Sciatic nerve (tissue), 2 donors: ENCODE measurements around the gene ANKRD6. TPM values are rescaled to one million over a fixed set of nuclear protein-coding genes. Genes with fewer than 3 reads are reported as not detected.

ENCODE experiments used
- ATAC-seq: fragments of 200-7000 bp; cut with Tn5 transposase; one replicate; pipeline ENCODE4 v1.9.1; 2020; ENCODE audit warnings: mild to moderate bottlenecking, moderate library complexity
- DNase-seq: peaks from one replicate; pipeline ENCODE4 v3.0.0-alpha.2; 2020; ENCODE audit warnings: low spot score
- intact Hi-C: fragments of 100-400 bp; cut with DNase I; formaldehyde crosslinking; loops from one replicate; pipeline ENCODE4 v1.14.2; 2022
- total RNA-seq: library from RNA; stranded (reverse); fragmentation: NEBNext Ultra II Directional; extraction: Animal tissue kit (Norgen Biotek cat#: 25700); gene quantifications from one replicate; pipeline ENCODE4 v1.2.1, GENCODE V29; 2021
- donor health status: DM: no; HTN: no; CAD: no.
- donor health status: DM: no; HTN: no; CAD: no.

Gene ANKRD6
- total RNA-seq, 1 donor from 2014 or later = 22.3 TPM

GRCh38 chr6:89661559-89661958 lies 228.6 kb downstream of the ANKRD6 start:
- DNase-seq (no peak), ATAC-seq (no peak)
- intact Hi-C loops = no loop called here

- no peak for ATAC-seq
- no peak for DNase-seq
- intact Hi-C loops = no loop called here
Observed at GRCh38 chr6:89662659-89663223, 229.8 kb downstream of the ANKRD6 start.

DNA sequence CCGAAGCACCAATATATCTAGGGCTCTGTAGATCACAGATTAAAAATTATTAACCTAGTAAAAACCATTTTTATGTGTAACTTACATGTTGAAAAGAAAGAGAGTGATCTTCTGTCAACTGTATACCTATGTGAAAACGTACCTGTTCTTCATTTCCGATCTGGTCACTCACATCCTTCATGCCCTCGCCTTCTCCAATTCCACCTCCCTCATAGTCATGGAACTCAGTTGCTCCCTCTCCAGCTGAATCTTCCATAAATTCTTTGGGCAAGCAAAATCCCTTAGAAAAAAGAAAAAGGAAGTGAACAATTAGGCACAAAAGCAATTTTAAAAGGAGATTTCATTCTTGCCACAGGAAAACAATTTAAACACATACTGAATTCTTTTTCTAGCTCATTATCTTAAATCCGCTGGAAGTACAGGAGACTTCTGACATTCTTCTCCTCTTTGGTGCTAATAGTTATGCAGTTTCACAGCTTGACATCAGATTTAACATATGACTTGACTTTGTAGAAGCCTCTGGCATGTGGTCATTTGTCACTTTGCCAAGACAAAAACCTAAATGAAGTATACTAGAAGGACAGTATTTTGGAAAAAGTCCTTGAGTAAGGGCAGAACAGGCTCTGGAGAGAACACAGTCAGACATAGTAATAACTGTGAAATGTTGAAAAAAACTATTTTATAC lies 235.1 kb downstream of the ANKRD6 start:
- intact Hi-C loops = no loop called here
- DNase-seq = no peak
- ATAC-seq = no peak

GRCh38 chr6:89669002-89669401 lies 236.1 kb downstream of the ANKRD6 start:
- DNase-seq = no peak
- ATAC-seq = no peak
- intact Hi-C loops = no loop called here

GRCh38 chr6:89670935-89671565 lies 238.1 kb downstream of the ANKRD6 start:
- DNase-seq (no peak), ATAC-seq (no peak)
- intact Hi-C loops = no loop called here

GRCh38 chr6:89675949-89676748 lies 243.2 kb downstream of the ANKRD6 start:
- ATAC-seq = no peak
- intact Hi-C loops = no loop called here
- no peak for DNase-seq

DNA sequence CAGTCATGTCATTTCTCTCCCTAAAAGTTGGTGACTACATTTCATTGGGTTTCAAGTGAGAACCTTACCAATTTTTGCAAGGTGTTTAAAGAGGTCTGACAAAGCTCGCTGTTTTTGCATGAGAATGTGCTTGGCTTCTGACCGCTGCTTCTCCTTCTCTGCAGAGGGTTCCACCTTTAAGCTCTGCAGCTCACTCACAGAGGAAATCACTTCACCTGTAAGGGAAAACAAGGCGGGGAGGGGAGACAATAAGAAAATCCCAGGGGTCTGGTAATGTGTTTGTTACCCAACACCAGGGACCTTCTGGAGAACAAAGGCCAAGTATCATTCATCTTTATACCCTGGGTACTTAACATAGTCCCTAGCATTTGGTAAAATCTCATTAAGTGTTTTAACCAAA lies 245.6 kb downstream of the ANKRD6 start:
- intact Hi-C loops = no loop called here
- DNase-seq (no peak), ATAC-seq (no peak)

- DNase-seq (no peak), ATAC-seq (no peak)
- intact Hi-C loops = no loop called here
Observed at GRCh38 chr6:89679215-89680120, 246.5 kb downstream of the ANKRD6 start.

GRCh38 chr6:89680150-89680549 lies 247.2 kb downstream of the ANKRD6 start:
- DNase-seq (no peak), ATAC-seq (no peak)
- intact Hi-C loops = no loop called here

- ATAC-seq (no peak), DNase-seq (no peak)
- intact Hi-C loops = no loop called here
Observed at GRCh38 chr6:89680551-89680950, 247.6 kb downstream of the ANKRD6 start.

- DNase-seq = no peak
- intact Hi-C loops = no loop called here
- ATAC-seq = no peak
Observed at GRCh38 chr6:89681983-89682564, 249.1 kb downstream of the ANKRD6 start.

DNA sequence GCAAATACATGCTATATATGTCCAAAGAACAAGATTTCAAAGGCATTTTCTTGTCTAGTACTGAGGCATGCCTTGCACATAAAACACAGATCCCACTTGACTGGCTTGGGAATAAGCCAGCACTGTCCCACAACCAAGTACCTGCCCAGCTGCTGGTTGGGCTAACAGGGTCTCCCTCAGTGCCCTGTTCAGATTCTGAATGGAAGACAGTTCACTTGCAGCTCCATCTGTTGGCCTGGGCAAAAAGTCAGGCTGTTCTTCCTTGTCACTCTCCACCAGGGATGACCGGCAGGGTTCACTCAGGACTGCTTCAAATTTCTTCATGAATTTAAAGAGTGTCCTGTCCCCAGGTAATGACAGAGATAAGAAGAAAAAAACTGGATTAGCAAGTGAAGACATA lies 250.0 kb downstream of the ANKRD6 start:
- no peak for ATAC-seq
- no peak for DNase-seq
- intact Hi-C loops = no loop called here

Other genes starting within 250 kb of the ANKRD6 start
- 0.27 TPM for gene GABRR1, start 215.8 kb upstream of the ANKRD6 start, total RNA-seq
- 1.7 TPM for gene GABRR2, start 117.9 kb upstream of the ANKRD6 start, total RNA-seq
- 32.9 TPM for gene UBE2J1, start 80.4 kb upstream of the ANKRD6 start, total RNA-seq
- 22.1 TPM for gene RRAGD, start 20.9 kb upstream of the ANKRD6 start, total RNA-seq
- gene LYRM2, start 205.6 kb downstream of the ANKRD6 start, total RNA-seq = 29.8 TPM